HG03196 (cell line): ENCODE results near the gene MYO16.
"Not testable (repeated sequence)": the region's sequence is repeated elsewhere in the genome, so short reads cannot be mapped to it uniquely, and the experiment has no call there.

ENCODE experiments used
- ATAC-seq: cut with Tn5 transposase; IDR thresholded peaks from one replicate; pipeline ENCODE4 v1.9.1; 2021; ENCODE audit not compliant: unreplicated experiment

The MYO16 gene

GRCh38 chr13:108967371-108967770, 338.0 kb downstream of the MYO16 start:
- ATAC-seq: no peak

- ATAC-seq: no peak
Measured at GRCh38 chr13:108968566-108968965, 339.2 kb downstream of the MYO16 start.

GRCh38 chr13:108974686-108975085, 345.3 kb downstream of the MYO16 start:
- no peak for ATAC-seq

GRCh38 chr13:108980237-108980636, 350.8 kb downstream of the MYO16 start:
- ATAC-seq: no peak

GRCh38 chr13:108981407-108981806, 352.0 kb downstream of the MYO16 start:
- no peak for ATAC-seq

GRCh38 chr13:108983273-108983672, 353.9 kb downstream of the MYO16 start:
- no peak for ATAC-seq

- ATAC-seq: no peak
Measured at GRCh38 chr13:108984251-108984920, 355.0 kb downstream of the MYO16 start.

GRCh38 chr13:108985166-108985565, 355.8 kb downstream of the MYO16 start:
- ATAC-seq: no peak

- no peak for ATAC-seq
Measured at GRCh38 chr13:108987517-108987916, 358.1 kb downstream of the MYO16 start.

GRCh38 chr13:108987944-108988343, 358.5 kb downstream of the MYO16 start:
- ATAC-seq: no peak

- not testable (repeated sequence) for ATAC-seq
Measured at GRCh38 chr13:108991416-108991815, 362.0 kb downstream of the MYO16 start.

- no peak for ATAC-seq
Measured at GRCh38 chr13:108993346-108993745, 363.9 kb downstream of the MYO16 start.

- ATAC-seq: no peak
Measured at GRCh38 chr13:108996430-108996829, 367.0 kb downstream of the MYO16 start.

GRCh38 chr13:109000207-109000606, 370.8 kb downstream of the MYO16 start:
- no peak for ATAC-seq

- no peak for ATAC-seq
Measured at GRCh38 chr13:109002934-109003333, 373.5 kb downstream of the MYO16 start.

- no peak for ATAC-seq
Measured at GRCh38 chr13:109007946-109008345, 378.5 kb downstream of the MYO16 start.

GRCh38 chr13:109009756-109010155, 380.3 kb downstream of the MYO16 start:
- ATAC-seq: no peak

GRCh38 chr13:109010912-109011311, 381.5 kb downstream of the MYO16 start:
- ATAC-seq: no peak

- ATAC-seq: no peak
Measured at GRCh38 chr13:109012115-109012514, 382.7 kb downstream of the MYO16 start.

- no peak for ATAC-seq
Measured at GRCh38 chr13:109021558-109021957, 392.1 kb downstream of the MYO16 start.

GRCh38 chr13:109024611-109025010, 395.2 kb downstream of the MYO16 start:
- ATAC-seq: no peak

GRCh38 chr13:109026266-109026665, 396.9 kb downstream of the MYO16 start:
- ATAC-seq: no peak

- no peak for ATAC-seq
Measured at GRCh38 chr13:109028624-109029023, 399.2 kb downstream of the MYO16 start.
